DOHH2 (cell line): ENCODE data around the gene FXYD7.

Source experiments
- EZH2phosphoT487 ChIP-seq: fragments of 200-600 bp; sonication (generic); IDR thresholded peaks from 2 replicates; pipeline ENCODE4 v1.6.1; 2017; ENCODE audit warnings: borderline replicate concordance, mild to moderate bottlenecking, antibody characterized with exemption, low read length, moderate library complexity, mixed read lengths
- TF ChIP-seq, protein P1 (sequence below): fragments of 200-600 bp; sonication (generic); IDR thresholded peaks from one replicate; pipeline ENCODE4 v1.5.1; 2014; ENCODE audit warnings: antibody characterized with exemption, mild to moderate bottlenecking, low read depth, low read length; ENCODE audit not compliant: poor library complexity, severe bottlenecking

DNA sequence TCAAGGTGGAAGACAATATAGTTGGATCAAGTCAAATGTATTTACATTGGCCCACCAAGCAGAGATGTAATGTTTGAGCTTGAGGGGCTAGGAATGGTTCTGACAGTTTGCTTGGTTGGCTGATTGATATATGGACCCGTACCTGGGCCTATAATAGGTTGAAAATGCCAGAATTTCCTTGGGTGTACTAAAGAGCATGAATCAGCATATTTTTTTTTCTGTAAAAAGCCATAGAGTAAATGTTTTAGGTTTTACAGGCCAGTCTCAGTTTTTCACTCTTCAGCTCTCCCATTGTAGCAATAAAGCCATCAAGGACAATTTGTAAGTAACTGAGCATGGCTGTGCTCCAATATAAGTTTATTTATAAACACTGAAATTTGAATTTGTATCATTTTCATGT is 38.3 kb downstream of the FXYD7 start:
- TF ChIP-seq, protein P1, sequence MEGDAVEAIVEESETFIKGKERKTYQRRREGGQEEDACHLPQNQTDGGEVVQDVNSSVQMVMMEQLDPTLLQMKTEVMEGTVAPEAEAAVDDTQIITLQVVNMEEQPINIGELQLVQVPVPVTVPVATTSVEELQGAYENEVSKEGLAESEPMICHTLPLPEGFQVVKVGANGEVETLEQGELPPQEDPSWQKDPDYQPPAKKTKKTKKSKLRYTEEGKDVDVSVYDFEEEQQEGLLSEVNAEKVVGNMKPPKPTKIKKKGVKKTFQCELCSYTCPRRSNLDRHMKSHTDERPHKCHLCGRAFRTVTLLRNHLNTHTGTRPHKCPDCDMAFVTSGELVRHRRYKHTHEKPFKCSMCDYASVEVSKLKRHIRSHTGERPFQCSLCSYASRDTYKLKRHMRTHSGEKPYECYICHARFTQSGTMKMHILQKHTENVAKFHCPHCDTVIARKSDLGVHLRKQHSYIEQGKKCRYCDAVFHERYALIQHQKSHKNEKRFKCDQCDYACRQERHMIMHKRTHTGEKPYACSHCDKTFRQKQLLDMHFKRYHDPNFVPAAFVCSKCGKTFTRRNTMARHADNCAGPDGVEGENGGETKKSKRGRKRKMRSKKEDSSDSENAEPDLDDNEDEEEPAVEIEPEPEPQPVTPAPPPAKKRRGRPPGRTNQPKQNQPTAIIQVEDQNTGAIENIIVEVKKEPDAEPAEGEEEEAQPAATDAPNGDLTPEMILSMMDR, result no peak
- TF ChIP-seq EZH2phosphoT487, result no peak
